Measurements from ENCODE around the gene PLCL2.

DNA sequence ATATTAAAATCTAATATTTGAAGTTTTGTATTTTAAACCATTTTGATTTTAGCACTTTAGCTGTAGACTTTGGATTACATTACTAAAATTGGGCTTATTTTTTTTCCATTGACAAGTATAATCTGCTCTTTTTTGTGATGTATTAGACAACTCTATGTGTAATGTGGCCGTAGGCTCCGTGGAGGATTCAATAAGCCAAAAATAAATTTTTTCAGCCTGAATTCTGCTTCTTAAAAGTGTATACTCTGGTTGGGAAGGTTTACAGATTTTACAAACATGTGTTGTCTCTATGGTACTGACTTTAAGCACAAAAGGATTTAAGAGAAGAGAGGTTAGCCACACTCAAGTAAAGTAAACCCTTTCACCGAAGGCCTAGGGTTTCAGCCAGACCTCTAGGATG is 110.8 kb downstream of the PLCL2 start:
- TF ChIP-seq, protein P1, sequence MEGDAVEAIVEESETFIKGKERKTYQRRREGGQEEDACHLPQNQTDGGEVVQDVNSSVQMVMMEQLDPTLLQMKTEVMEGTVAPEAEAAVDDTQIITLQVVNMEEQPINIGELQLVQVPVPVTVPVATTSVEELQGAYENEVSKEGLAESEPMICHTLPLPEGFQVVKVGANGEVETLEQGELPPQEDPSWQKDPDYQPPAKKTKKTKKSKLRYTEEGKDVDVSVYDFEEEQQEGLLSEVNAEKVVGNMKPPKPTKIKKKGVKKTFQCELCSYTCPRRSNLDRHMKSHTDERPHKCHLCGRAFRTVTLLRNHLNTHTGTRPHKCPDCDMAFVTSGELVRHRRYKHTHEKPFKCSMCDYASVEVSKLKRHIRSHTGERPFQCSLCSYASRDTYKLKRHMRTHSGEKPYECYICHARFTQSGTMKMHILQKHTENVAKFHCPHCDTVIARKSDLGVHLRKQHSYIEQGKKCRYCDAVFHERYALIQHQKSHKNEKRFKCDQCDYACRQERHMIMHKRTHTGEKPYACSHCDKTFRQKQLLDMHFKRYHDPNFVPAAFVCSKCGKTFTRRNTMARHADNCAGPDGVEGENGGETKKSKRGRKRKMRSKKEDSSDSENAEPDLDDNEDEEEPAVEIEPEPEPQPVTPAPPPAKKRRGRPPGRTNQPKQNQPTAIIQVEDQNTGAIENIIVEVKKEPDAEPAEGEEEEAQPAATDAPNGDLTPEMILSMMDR (IDR thresholded peaks at IDR 0.05; ENCODE audit: low read depth, low read length, poor library complexity, severe bottlenecking), result no peak
- TF ChIP-seq EZH2phosphoT487 (IDR thresholded peaks at IDR 0.05; ENCODE audit: borderline replicate concordance, low read length), result no peak
